HepG2 (cell line): Measurements from ENCODE around the gene COG8. TPM values are rescaled to one million over a fixed set of nuclear protein-coding genes. Genes with fewer than 3 reads are reported as not detected.

ENCODE experiments used
- HOXA5 ChIP-seq: sonication (generic); formaldehyde crosslinking; IDR thresholded peaks from 2 replicates; pipeline ENCODE4 v1.4.0; 2020; ENCODE audit warnings: missing genetic modification reagents
- ISX ChIP-seq: sonication (generic); formaldehyde crosslinking; conservative IDR thresholded peaks from 2 replicates; pipeline ENCODE4 v1.5.0; 2020; ENCODE audit warnings: missing genetic modification reagents
- KMT2A ChIP-seq: sonication (generic); formaldehyde crosslinking; IDR thresholded peaks from 2 replicates; pipeline ENCODE4 v1.4.0; 2020; ENCODE audit warnings: missing genetic modification reagents
- MXD1 ChIP-seq: sonication (generic); formaldehyde crosslinking; IDR thresholded peaks from 2 replicates; pipeline ENCODE4 v1.4.0; 2020; ENCODE audit warnings: mild to moderate bottlenecking, missing genetic modification reagents
- NCOA5 ChIP-seq: sonication (generic); formaldehyde crosslinking; IDR thresholded peaks from 2 replicates; pipeline ENCODE4 v1.4.0; 2020; ENCODE audit warnings: missing genetic modification reagents
- NR2C2 ChIP-seq: sonication (generic); formaldehyde crosslinking; IDR thresholded peaks from 2 replicates; pipeline ENCODE4 v1.4.0; 2020; ENCODE audit warnings: missing genetic modification reagents, mild to moderate bottlenecking, moderate library complexity, borderline replicate concordance
- RFXAP ChIP-seq: sonication (generic); formaldehyde crosslinking; IDR thresholded peaks from 2 replicates; pipeline ENCODE4 v1.4.0; 2020; ENCODE audit warnings: missing genetic modification reagents, borderline replicate concordance
- SAP130 ChIP-seq: IDR thresholded peaks from 2 replicates; pipeline ENCODE4 v1.6.1; 2016; ENCODE audit warnings: low read depth
- SMAD9 ChIP-seq: sonication (generic); formaldehyde crosslinking; IDR thresholded peaks from 2 replicates; pipeline ENCODE4 v1.5.1; 2020; ENCODE audit warnings: mild to moderate bottlenecking, missing genetic modification reagents
- SMC3 ChIP-seq: IDR thresholded peaks from 2 replicates; pipeline ENCODE4 v1.6.1; 2011; ENCODE audit warnings: low read length, improper control_type of control experiment
- ZC3H4 ChIP-seq: sonication (generic); formaldehyde crosslinking; IDR thresholded peaks from 2 replicates; pipeline ENCODE4 v1.4.0; 2020; ENCODE audit warnings: missing genetic modification reagents, borderline replicate concordance
- ZFP41 ChIP-seq: sonication (generic); formaldehyde crosslinking; IDR thresholded peaks from 2 replicates; pipeline ENCODE4 v1.4.0; 2020; ENCODE audit warnings: mild to moderate bottlenecking, missing genetic modification reagents, borderline replicate concordance
- ZMYM3 ChIP-seq: sonication (generic); formaldehyde crosslinking; IDR thresholded peaks from 2 replicates; pipeline ENCODE4 v1.5.1; 2020; ENCODE audit warnings: mild to moderate bottlenecking, missing genetic modification reagents
- ZNF276 ChIP-seq: sonication (generic); formaldehyde crosslinking; IDR thresholded peaks from 2 replicates; pipeline ENCODE4 v1.4.0; 2020; ENCODE audit warnings: mild to moderate bottlenecking, low read depth, missing genetic modification reagents
- ZNF350 ChIP-seq: sonication (generic); formaldehyde crosslinking; IDR thresholded peaks from 2 replicates; pipeline ENCODE4 v1.4.0; 2020; ENCODE audit warnings: mild to moderate bottlenecking, low read depth, missing genetic modification reagents, borderline replicate concordance
- ZNF773 ChIP-seq: sonication (generic); formaldehyde crosslinking; IDR thresholded peaks from 2 replicates; pipeline ENCODE4 v1.4.0; 2020; ENCODE audit warnings: missing genetic modification reagents, borderline replicate concordance
- ZZZ3 ChIP-seq: sonication (generic); formaldehyde crosslinking; IDR thresholded peaks from 2 replicates; pipeline ENCODE4 v1.4.0; 2020; ENCODE audit warnings: missing genetic modification reagents, mild to moderate bottlenecking, borderline replicate concordance
- polyA plus RNA-seq, 8 experiments: library from polyadenylated mRNA; depleted of rRNA in 3 of 8; stranded (reverse) in 7 of 8; unstranded in 1 of 8; fragments of >200 nt; fragmentation: Illumina TruSeq in 4 of 8; extraction: Trizol in 4 of 8; gene quantifications; 2 replicates each; pipeline versions ENCODE4 v1.2.1 to v1.2.3, GENCODE V29; 2011 to 2016; ENCODE audit warnings: low read depth in 4 of 8, missing spikeins in 1 of 8, mixed read lengths in 1 of 8; ENCODE audit not compliant: insufficient read depth in 1 of 8
- total RNA-seq, 5 experiments: library from RNA; depleted of rRNA; stranded (reverse); fragments of >200 nt; fragmentation: Illumina TruSeq; extraction: Trizol; gene quantifications; 2 replicates each; pipeline ENCODE4 v1.2.3, GENCODE V29; 2016; ENCODE audit warnings: low read depth in 1 of 5
- TF ChIP-seq, protein P1 (sequence below): sonication (generic); formaldehyde crosslinking; IDR thresholded peaks from 2 replicates; pipeline ENCODE4 v1.5.0; 2020; ENCODE audit warnings: missing genetic modification reagents
- TF ChIP-seq, protein P2 (sequence below): sonication (generic); formaldehyde crosslinking; conservative IDR thresholded peaks from 2 replicates; pipeline ENCODE4 v1.4.0; 2020; ENCODE audit warnings: missing genetic modification reagents
- TF ChIP-seq, protein P3 (sequence below): sonication (generic); formaldehyde crosslinking; IDR thresholded peaks from 2 replicates; pipeline ENCODE4 v1.4.0; 2020; ENCODE audit warnings: mild to moderate bottlenecking, missing genetic modification reagents
- TF ChIP-seq, protein P4 (sequence below): sonication (generic); formaldehyde crosslinking; IDR thresholded peaks from 2 replicates; pipeline ENCODE4 v1.9.0; 2021; ENCODE audit warnings: missing genetic modification reagents, borderline replicate concordance

COG8 gene
- total and polyA plus RNA-seq, 2 of the 13 experiments (the other 11 are each of a cell fraction or from before 2014, with no cell fraction given), result 45.5 to 52.1 TPM

- TF ChIP-seq NR2C2 (CRISPR knock-in tag), result no peak; the same call in 1 of the 2 replicates
- no peak for TF ChIP-seq RFXAP (CRISPR knock-in tag)
- no peak for TF ChIP-seq ISX (CRISPR knock-in tag)
- TF ChIP-seq MXD1 (CRISPR knock-in tag), result no peak
- peak; percentile 71; the same call in 1 of the 2 replicates for TF ChIP-seq ZZZ3 (CRISPR knock-in tag)
- no peak for TF ChIP-seq NCOA5 (CRISPR knock-in tag)
- TF ChIP-seq SMAD9 (CRISPR knock-in tag), result 0 out of 2 replicates have a peak, but pooled peaks have one; percentile 7
- no peak for TF ChIP-seq ZNF276 (CRISPR knock-in tag)
- TF ChIP-seq, protein P1, sequence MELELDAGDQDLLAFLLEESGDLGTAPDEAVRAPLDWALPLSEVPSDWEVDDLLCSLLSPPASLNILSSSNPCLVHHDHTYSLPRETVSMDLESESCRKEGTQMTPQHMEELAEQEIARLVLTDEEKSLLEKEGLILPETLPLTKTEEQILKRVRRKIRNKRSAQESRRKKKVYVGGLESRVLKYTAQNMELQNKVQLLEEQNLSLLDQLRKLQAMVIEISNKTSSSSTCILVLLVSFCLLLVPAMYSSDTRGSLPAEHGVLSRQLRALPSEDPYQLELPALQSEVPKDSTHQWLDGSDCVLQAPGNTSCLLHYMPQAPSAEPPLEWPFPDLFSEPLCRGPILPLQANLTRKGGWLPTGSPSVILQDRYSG (CRISPR knock-in tag), result no peak
- TF ChIP-seq, protein P2, sequence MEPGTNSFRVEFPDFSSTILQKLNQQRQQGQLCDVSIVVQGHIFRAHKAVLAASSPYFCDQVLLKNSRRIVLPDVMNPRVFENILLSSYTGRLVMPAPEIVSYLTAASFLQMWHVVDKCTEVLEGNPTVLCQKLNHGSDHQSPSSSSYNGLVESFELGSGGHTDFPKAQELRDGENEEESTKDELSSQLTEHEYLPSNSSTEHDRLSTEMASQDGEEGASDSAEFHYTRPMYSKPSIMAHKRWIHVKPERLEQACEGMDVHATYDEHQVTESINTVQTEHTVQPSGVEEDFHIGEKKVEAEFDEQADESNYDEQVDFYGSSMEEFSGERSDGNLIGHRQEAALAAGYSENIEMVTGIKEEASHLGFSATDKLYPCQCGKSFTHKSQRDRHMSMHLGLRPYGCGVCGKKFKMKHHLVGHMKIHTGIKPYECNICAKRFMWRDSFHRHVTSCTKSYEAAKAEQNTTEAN (CRISPR knock-in tag), result peak; percentile 77; the same call in 1 of the 2 replicates
- TF ChIP-seq ZNF773 (CRISPR knock-in tag), result no peak
- TF ChIP-seq, protein P3, sequence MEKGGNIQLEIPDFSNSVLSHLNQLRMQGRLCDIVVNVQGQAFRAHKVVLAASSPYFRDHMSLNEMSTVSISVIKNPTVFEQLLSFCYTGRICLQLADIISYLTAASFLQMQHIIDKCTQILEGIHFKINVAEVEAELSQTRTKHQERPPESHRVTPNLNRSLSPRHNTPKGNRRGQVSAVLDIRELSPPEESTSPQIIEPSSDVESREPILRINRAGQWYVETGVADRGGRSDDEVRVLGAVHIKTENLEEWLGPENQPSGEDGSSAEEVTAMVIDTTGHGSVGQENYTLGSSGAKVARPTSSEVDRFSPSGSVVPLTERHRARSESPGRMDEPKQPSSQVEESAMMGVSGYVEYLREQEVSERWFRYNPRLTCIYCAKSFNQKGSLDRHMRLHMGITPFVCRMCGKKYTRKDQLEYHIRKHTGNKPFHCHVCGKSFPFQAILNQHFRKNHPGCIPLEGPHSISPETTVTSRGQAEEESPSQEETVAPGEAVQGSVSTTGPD (CRISPR knock-in tag), result no peak
- no peak for TF ChIP-seq HOXA5
- no peak; the same call in 1 of the 2 replicates for TF ChIP-seq SMC3
- TF ChIP-seq SAP130 (CRISPR knock-in tag), result peak; percentile 99
- TF ChIP-seq ZMYM3 (CRISPR knock-in tag), result peak; percentile 17; the same call in 1 of the 2 replicates
- peak; percentile 46; the same call in 1 of the 2 replicates for TF ChIP-seq ZNF350
- TF ChIP-seq ZFP41, result no peak
- TF ChIP-seq, protein P4, sequence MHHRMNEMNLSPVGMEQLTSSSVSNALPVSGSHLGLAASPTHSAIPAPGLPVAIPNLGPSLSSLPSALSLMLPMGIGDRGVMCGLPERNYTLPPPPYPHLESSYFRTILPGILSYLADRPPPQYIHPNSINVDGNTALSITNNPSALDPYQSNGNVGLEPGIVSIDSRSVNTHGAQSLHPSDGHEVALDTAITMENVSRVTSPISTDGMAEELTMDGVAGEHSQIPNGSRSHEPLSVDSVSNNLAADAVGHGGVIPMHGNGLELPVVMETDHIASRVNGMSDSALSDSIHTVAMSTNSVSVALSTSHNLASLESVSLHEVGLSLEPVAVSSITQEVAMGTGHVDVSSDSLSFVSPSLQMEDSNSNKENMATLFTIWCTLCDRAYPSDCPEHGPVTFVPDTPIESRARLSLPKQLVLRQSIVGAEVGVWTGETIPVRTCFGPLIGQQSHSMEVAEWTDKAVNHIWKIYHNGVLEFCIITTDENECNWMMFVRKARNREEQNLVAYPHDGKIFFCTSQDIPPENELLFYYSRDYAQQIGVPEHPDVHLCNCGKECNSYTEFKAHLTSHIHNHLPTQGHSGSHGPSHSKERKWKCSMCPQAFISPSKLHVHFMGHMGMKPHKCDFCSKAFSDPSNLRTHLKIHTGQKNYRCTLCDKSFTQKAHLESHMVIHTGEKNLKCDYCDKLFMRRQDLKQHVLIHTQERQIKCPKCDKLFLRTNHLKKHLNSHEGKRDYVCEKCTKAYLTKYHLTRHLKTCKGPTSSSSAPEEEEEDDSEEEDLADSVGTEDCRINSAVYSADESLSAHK (CRISPR knock-in tag), result no peak
- peak; percentile 73 for TF ChIP-seq KMT2A (CRISPR knock-in tag)
- peak; percentile 75; the same call in 1 of the 2 replicates for TF ChIP-seq ZC3H4 (CRISPR knock-in tag)
These were observed 13.0 kb downstream of the COG8 start (continued) for GRCh38 chr16:69326172-69326873.
